GM21526 (cell line): ENCODE results near the gene ACACA.

Experiments used
- ATAC-seq: cut with Tn5 transposase; IDR thresholded peaks from one replicate; pipeline ENCODE4 v1.9.1; 2021; ENCODE audit warnings: moderate library complexity; ENCODE audit not compliant: unreplicated experiment, low FRiP score

ACACA gene

DNA sequence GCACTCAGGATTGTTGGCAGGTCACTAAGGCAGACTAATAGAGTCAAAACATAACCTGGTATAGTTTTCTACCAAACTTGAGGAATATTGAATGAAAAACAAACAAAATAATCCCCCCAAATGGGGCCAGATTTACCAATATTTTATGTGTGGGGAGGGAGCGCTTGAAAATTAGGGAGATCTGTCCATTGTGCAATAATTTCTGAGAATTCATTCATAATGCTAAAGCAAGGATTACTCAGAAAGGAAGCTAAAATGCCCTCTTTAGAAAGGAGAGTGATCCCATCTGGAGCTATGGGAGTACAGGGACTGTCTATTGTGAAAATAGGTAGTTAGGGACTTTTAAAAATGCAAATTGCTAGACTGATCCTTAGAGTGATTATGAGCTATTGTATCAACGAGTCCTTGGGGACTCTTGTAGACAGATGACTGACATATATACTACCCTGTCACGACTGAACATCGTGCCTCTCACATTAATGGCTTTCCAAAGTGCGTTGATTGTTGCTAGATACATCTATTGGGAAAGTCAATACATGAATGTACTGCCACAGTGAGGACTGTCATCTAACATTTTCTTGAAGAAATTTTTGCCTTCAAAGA, 264.2 kb downstream of the ACACA start:
- no peak for ATAC-seq

DNA sequence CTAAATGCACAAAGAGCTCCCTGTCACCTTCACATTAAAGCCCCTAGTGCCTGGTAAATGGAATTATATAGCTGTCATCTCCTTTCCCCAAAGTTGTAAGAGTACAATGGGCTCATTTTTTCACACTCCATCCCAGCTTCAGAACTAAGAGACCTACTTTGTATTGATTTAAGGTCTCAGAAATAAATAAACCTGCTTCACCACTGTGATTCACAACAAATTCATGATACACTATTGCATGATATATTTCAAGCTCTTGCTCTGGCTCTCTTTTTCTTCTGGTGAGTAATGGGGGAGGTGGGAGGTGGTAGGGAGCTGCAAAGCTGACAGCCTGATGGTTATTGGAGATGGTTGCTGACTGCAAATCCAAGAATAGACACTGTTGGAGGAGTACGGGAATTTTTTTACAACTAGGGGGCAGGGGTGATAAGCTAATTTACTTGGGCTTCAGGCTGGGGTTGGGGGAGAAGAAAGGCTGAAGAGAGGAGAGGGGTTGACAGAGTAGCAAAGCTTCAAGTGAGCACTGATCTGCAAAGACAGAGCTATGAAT, 268.0 kb downstream of the ACACA start:
- ATAC-seq, result no peak

DNA sequence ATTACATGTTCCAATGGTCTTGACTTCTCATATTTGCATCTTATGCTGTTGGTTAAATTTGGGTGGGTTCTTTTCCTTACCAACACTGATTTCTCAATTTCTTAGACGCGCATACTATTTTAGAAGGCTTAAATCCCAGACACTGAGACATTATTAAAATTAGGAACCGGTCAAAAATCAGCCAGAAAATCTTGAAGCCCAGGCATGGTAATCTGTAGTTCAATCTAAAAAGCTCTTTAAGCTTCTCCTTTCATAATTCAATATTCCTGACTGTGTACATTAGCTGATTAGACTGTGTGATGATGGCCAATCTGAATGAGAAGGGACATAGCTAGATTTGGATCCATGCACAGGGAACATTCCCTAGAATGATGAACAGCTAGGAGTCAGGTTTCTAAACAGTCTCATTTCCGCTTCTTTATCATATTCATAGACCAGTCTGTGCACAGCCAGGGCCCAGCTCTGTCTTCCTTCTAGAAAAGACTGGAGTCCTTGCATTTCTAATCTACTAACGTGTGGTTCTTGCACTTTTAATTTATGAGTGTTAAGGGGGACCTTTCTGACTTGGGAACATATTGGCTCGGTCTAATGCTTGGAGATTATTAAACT, 268.6 kb downstream of the ACACA start:
- ATAC-seq, result no peak

DNA sequence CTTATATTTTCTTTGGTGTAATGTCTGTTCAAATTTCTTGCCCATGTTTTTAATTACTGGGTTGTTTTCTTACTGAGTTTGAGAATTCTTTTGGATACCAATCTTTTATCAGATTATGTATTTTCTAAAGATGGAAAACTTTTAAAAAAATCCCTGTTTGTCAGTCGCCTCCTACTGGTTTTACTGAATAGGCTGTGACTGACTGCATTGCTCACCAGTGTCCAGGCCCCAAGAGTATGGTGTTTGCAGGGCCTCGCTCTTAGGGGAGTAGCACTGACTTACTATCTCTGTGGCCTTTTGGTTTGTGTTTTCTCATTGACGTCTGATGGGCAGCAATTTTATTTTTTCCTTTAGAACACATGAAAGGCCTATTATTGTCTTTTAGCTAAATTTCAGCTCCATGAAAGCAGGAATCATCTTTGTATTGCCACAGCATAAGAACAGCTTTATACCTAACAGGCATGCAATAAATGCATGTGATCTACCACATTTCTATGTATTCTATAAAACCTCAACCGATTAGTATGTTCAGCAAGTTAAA, 269.5 kb downstream of the ACACA start:
- ATAC-seq, result no peak

DNA sequence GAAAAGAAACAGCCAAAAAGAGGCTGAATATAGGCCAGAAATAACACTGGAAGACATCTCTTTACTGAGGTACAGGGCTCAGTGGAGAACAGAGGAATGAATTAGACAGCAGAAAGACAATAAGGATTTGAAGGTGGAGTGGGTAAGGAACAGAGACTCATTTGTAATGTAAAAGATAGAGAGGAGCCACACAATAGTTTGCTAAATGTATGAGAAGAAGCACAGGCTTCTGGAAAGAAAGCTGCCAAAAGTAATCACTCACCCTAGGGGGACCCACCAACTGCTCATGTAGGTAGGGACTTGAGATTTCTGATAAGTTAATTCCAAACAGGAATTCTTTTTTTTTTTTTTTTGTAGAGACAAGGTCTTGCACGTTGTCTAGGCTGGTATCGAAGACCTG, 271.1 kb downstream of the ACACA start:
- no peak for ATAC-seq

DNA sequence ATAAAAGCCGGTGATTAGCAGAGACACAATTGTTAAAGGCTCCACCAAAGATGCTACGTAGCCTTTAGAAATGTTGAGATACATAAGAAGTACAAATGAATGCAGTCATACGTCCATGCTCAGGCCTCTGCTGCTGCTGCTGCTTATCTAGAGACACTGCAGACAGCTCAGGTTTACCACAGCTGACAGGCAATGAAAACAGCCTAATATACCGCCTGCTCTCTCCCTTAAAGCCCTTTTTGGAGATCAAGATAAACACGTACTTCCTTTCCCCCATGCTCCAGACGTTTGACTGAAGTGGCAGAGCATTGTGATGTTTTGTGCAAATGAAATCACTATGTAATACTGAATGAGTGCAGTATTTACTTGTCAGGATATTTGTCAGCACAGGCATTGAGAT, 272.6 kb downstream of the ACACA start:
- no peak for ATAC-seq

DNA sequence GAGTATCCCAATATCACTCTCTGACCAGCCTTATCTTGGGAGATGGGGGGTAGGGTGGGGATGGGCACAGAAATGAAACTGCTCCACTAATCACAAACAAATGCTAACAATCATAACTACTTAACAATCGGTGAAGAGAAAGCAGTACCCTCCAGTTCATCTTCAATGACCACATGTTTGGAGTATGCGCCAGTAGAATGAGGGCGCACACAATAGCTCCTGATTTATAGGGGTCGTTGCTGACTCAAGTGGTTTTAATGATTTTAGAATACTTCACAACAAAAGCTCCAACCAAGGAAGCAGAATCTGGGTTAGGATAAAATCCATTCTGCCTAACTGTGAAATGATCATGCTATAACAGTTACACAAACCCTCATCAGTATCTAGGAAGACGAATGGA, 273.5 kb downstream of the ACACA start:
- ATAC-seq, result no peak

DNA sequence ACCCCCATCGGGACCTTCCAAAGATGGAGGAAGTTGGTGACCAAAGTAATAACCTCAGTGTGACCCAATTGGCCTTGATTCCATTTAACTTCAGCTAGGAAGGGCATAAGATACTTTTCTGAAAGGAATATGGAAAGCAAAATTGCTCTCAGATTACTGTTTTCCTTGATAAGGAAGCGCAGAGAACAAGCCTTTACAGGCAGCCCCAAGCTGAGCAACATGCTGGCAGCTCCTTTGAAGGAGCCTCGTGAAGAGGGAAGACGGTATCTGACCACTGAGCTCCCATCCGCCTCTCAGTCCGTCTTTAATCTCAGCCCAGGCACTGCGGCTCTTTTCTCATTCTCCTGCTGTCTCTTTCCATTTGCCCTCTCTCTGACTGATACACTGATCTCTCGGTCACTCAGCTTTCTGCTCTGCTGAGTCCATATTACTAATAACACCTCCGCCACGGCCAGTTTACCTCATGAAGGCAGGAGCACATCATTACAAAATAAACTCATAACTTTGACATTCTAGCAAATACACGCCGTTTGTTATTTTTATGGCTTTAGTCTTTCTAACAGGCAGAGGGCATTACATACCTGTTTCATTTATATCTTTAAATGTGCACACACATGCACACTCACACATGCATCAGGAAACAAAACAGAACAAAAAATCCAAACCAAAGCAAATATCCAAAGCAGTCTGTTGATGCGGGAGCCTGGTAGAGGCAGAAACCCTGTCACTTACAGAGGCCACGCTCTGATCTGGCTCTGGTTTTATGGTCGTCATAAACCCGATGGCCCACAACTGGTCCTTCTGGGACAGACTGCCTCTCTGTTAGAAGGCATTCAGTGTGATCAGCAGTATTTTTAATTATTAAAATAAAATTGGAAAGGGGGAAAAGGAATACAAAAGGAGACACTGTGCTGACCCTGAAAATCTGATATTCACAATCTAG, 274.7 kb downstream of the ACACA start:
- no peak for ATAC-seq

DNA sequence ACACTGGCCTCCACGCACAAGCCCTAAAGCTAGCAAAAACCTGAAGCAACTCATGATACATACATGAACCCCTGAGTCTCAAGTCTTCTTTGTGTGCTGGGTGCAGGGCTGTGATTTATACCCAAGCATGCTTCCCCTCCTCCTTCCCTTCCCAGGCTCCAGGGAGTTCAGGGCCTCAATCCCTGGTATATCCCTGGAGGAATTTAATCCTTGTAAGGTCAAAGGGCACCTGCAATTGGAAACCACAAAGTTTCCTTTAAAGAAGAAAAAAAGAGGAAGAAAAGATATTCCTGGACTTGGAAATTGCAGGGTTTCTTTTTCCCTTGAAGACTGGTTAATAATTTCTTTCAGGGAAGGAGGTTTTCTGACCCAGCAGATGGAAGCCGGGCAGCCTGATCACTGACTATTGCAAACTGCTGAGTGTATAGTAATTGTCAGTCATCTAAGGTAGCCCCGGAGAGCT, 275.6 kb downstream of the ACACA start:
- no peak for ATAC-seq

DNA sequence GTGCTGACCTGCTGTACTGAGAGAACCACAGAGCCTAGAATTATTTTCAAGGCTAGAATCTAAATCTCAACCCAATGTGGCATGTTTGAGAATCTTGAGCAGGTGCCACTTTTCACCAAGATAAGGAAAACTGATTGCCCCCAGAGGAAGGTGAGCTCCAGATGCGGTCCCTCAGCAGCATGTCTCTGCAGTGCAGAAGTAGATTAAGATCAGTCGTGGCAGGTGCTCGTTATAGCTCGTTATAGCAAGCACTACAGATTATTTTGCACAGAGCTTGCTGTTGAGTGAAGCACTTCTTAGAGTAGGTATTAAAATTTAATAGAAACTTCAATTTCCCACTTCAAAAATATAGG, 281.8 kb downstream of the ACACA start:
- no peak for ATAC-seq

DNA sequence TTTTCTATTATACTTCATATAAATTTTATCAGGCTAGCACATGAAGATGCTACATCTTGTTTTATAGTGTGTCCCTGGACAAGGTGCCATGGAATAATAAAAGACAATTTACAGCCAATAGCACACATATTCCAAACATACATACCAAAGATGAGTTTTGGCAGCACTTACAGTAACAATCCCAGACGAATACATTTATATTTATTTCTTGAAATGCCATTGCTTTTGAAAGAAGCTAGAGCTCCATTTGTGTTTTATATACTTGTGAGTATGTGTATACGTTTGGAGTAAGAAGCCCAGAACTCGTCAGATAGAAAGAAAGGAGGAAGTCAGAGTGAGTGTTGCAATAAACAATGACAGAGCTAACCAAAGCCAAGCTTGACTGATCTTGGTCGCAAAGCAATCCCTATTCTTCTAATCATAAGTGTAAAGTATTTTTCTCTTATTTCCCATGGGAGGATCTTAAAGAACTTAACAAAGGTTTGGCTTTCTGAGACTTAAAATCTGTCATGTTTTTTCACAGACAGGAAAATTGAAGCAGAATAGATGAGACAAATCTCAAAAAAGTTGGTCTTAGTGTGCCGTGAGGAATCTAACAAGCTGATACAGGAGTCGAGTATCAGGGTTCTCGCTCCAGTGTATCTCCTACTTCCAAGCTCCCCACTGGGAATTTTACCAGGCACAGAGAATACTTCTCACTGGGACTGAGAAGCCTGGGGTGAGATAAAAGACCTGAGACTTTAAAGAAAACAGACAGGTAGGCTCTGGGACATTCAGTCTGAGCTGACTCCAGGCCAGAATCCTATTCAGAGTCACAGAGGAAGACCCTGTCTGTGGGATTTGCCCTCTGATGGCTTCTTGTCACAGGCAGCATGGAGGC, 282.5 kb downstream of the ACACA start:
- ATAC-seq, result no peak

DNA sequence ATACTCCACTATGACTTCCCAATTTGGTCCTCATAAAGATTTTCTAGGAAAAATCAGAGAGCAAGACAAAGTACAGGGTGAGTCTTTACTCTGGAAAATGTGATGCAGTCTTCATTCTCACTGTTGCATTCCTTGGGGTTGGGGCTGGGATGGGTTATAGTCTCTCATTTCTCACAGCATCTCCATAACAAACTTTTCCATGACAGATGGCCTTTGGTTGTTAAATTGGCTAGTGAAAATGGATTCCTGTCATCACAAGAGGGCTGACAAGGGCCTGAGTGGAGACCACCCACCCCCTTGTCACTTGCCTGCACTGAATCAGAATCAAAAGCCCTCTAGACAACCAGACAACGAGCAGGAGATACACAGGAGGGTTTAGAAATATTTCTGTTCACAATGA, 283.2 kb downstream of the ACACA start:
- no peak for ATAC-seq

DNA sequence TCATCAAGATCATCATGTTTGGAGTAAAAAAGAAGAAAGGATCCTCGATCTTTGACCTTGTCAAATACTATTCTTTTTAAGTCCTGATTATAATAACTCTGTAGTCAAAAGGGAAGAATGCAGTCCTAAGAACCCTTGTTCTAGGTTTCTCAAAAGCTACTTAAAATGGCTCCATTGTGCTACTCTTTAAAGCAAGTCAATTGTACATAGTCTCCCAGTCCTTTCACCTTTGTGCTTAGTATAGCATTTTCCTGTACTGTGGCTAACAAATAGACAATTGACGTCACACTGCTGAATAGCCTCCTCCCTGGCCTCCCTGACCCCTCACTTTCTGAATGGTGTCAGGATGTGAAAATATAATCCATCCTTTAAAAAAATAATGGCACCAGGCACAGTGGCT, 285.0 kb downstream of the ACACA start:
- ATAC-seq, result no peak

DNA sequence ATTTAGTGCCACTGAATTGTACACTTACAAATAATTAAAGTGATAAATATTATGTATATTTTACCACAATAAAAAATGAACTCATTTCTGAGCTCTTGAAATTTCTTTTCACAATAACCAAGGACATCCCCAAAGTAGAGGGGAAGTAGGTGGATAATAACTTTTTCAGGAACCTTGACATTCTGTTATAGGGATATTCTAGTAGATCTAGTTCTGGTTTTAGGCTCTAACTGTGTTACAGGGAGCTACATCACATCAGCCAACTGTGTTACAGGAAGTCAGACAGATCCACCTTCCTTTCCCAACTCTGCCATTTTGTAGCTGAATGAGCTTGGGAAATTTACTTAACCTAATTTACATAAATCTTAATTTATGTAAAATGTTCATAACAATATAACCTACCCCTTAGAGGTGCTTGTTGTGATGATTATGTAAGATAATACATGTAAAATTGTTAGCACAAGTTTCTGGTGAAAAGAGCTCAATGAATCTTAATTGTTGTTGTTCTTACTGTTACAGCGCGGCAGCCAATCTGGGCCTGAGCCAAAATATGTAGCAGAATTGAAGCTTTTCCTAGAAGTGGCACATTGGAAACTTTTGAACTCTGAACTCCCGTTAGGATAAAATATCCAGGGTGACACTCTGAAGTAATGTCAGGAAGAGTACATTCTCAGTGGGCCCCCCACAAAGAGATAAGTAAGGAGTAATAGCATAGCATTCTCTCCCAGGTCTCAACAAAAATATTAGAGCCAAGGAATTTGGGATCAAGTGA, 288.1 kb downstream of the ACACA start:
- no peak for ATAC-seq

DNA sequence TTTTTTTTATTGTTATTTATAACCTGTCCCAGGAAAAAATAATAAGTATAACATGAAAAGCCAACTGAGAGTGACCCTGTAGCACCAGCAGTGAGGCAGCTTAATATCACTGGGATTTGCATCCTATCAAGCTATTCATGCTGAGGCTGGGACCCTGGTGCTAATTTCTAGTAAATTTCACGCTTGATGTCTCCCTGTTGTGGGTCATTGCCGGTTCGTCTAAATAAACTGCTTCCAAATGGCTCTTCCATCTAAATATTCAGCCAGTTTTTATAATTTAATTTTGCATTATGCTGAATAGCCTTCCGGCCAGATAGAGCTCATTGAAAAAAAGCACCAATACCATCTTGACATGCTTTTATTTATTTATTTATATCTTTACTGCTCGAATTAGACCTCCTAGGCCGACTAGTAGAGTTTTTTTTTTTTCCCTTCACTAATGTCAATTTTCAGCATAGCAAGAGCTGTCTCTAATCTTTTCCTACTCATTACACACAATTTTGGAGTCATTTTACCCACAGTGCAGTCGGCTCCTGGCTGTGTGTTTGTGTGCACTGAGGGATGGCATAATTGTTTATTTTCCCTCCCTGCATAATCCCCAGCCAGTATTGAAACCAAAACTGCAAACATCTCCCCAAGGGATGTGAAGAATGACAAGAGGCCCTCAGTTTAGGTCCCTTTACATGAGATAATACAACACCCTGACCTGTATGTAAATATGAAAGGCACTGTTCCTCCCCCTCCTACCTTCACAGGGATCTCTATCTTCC, 289.1 kb downstream of the ACACA start:
- ATAC-seq, result no peak

DNA sequence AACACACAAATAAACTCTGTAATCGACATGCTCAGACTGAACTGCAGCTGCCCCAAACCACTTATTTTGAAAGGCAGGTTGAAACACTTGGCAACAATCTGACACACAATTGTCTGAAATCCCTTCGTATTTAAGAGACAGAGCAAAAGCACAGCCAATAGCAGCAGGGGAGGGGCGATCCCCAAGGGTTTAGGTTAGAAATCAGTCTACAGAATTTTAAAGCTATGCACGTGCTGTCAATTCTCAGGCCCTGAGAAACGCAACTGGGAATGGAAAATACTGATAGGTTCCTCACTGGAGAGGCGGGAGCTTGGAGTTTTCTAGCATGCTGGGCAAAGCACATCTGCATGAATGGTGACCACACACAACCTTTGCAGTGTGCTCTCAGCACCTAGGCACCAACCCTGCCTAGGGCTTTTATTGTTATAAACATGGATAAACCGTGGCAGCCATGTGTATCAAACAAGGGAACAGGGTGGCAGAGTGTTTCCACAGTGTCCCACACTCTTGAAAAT, 289.9 kb downstream of the ACACA start:
- no peak for ATAC-seq

DNA sequence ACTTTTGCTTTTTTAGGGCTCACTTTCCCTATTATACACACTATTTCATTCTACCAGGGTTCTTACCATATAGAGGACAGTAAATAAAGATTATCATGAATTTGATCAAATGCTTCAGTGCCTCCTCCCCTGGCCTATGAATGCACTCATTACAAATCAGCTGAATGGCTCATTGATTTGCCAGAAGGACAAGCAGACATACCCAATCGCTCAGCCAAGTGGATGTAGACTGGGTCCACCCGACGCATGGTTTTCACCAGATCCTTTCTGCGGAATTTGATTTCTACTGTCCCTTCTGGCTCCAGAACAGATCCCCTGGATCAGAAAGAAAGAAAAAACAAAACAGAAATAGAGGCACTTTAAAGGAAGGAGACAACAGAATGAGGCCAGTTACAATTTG, 295.3 kb downstream of the ACACA start:
- ATAC-seq, result no peak

DNA sequence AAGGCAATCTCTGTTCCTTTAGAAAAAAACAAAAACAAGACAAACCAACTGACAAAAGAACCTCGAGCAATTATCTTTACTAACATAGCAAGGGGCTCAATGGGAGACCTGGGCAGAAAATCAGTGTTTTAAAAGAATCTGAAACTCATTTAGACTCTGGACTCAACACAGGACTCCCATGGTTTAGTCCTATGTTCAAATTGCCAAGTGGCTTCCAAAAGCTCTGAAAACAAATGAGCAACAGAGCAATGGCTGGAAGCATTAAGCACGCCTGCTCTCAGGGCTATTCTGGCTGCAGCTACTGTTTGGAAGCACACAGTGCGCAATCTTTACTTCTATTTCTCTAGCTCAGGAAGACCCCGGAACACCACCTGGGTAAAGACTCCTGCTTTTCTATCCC, 295.9 kb downstream of the ACACA start:
- no peak for ATAC-seq
